Stimulated activated CD8-positive, alpha-beta memory T cell treated with anti-CD3 and anti-CD28 coated beads, Interleukin-12 subunit alpha, Interleukin-12 subunit beta, amount 100 ng/mL, for 24 hours (primary cell): ENCODE measurements around the gene PIK3R4.
A peak's percentile ranks its signal among the peaks of the same experiment; 100 is the strongest.

Experiments
- DNase-seq: peaks from one replicate; pipeline ENCODE4 v3.0.0-alpha.2; 2020; ENCODE audit errors: extremely low read depth

PIK3R4 gene

DNA sequence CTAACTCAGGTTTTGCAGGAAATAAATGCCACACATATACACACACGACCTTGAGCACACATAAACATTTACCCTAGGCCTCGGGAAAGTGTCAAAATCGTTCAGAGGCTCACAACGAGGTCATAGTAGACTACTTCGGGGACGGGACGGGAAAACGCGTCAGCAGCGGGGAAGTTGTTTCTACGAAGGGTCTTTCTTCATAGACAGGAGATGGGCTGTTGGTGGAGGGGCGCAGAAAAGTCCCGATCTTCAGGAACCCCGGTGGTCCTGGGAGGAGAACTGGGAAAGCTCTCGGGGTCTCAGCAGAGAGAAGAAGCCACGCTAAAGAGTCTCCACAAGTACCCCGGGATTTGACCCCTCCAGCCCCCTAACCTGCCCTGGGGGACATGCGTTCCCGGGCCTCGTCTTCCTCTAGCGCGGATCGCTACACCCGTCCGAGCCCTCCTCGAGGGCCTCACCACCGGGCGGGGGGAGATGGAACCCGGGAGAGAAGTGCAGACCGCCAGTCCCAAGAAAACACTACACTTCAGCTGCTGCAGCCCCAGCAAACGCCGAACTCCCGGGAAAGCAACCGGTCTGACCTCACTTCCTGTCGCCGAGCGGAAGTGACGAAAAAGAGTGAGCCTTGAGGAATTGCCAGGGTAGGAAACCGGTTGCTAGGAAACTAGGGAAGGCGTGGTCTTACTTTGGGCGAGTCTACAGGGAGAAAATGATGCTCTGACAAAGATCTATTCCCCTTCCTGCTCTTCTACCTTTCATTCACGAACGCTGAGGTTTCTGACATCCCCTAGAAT is at the start of gene PIK3R4:
TSS of gene PIK3R4 (minus strand) at position 584 of the 794 bp plus-strand sequence. CDS start 1,611 bp downstream, outside the sequence.
- DNase-seq = peak; percentile 93

DNA sequence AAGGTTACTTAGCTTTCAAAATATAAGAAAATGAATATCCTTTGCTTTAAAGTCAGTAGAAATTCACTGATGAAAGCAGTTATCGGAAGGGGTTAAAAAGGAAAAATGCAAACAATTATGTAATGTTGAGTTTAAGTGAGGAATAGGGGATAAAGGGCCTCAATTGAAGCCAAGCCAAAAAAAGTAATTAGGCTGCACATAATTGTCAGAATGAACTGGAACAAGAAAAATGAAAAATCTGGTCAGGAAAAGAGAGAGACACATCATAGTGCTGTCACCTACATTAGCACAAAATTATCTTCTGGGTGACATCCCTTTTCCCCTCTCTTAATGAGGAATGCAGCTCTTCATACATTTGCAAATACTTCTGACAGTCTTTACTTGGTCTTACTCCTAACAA is 48.8 kb upstream of the PIK3R4 start:
- no peak for DNase-seq

DNA sequence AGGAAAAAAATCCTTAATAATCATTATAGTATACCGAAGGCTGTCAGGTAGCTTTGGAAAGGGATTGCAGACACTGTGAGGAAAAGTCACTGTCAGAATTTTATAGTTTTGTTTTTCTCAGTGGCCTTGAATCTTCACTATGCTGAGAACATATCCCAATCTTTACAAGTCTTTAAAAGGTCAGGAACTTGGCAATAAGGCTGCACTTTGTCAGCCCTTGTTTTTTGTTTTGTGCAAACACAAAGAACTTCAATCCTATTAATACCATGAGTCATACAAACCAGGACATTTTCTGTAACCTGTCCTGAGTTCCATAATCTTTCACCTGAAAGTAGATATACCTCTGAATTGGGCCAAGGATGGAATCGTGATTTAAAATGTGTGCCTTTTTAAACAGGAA is 45.6 kb upstream of the PIK3R4 start:
- DNase-seq = no peak

DNA sequence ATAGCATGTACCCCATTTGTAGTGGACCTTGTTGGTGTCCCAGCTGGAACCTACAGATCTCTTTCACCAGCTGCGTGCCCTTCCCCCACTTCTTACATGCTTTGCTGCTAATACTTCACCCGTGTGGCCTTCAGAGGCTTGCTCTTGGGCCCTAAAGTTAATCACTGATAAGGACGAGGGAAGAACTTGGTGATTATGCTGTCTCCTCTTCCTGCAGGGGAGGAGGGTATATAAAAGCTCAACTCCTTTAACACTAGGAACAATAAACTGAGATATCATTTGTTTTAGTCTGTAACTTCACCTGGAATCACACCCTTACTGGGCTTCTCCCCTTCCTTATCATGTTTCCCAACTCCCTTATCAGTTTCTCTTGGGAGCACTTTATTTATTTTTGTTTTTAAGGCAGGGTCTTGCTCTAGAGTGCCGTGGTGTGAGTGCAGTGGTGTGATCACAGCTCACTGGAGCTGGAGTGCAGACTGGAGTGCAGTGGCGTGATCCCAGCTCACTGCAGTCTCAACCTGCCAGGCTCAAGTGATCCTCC is 43.2 kb upstream of the PIK3R4 start:
- DNase-seq = no peak

DNA sequence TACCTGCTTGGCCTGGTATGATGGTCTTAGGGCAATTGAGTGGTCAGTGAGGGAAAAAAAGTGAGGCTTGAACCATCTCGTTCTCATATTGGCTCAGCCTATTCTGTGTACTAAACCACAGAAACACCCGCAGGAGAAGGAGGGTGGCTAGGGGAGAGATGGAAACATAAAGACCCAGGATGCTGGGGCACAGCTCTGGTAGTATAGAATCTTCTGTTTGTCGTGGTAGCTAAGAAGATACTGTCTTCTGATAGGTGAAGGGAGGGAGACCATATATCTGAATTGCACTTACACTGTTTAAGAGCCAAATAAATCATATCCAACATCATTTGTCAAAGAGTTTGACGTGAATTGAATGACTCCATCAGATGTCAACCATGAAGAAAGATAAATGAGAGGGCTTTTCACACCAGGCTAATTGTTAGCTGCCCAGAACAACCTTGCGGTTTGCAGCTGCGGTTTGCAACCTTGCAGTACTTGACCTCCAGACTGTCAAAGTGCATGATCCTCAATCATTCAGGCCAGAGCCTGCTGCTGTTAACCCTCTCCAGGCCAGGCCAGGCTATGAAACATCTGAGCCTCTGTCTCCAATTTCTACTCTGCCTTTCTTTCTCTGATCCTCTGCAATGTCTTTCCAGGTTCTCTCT is 40.9 kb upstream of the PIK3R4 start:
- no peak for DNase-seq

DNA sequence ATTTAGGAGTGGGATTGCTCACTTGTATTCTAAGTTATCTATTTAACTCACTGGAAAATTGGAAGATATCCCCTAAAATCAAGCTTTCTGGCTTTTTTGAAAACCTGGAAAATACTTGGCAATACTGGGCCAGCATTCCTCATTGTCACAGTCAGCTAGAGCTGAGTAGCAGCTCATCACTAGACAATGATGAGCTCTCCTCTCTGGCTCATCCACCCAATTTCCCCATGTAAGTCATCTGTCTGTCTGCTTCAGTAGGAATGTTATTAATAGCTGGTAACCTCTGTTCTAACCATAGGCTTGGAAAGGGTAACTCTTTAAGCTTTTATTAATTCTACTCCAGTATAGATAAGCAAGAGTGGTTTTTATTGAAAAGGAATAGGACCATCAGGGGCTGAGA is 39.7 kb upstream of the PIK3R4 start:
- DNase-seq = no peak

DNA sequence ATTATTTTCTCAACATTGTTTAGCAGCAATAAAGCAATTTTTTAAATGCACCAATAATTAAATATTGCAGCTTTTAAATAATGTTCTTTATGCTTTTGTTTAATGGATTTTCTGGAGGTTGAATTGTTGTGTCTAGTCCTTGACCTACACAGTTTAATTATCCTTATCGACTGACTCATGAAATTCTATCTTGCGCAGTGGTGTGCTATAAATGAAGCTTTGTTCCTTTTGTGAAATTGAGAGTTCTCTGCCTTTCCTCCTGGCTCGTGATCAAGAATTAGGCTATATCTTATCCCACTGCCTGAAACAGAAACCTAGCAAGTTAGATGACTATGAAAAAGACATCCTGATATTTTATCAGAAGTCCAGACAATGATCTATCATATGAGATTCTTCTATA is 37.0 kb upstream of the PIK3R4 start:
- DNase-seq = no peak

DNA sequence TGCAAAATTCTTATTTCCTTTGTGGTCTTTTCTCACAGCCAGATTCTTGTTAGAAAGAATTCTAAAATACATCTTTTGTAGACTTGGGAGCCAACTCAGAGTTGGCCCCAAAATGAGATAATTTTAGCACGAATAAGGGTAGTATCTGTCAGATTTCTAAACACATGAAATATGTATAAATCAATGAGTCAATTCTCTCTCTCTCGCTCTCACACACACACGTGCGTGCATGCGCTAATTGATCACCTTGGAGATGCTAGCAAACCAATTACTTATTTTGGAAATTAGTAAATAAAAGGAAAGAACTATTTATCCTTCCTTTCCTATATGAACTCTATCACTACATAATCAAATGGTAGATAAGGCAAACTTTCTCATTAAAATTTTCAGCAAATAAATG is 32.9 kb upstream of the PIK3R4 start:
- DNase-seq = no peak

DNA sequence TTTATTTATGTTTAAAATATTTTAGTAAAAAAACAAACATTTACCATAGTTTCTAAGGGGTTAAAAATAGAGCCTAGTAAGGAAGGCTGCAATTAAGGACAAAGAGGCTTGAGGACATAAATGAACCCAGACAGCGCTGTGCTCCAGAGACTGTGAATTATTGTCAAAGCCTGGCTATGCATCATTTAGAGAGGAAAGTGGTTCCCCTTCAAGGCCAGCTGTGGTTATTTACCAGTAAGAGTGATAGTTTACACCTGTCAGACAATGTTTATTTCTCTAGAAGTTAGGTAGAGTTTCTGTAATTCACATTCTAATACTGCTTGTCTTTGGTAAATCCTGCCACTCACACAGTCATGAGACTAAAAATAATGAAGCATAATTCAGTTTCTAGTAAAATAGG is 32.4 kb upstream of the PIK3R4 start:
- no peak for DNase-seq

DNA sequence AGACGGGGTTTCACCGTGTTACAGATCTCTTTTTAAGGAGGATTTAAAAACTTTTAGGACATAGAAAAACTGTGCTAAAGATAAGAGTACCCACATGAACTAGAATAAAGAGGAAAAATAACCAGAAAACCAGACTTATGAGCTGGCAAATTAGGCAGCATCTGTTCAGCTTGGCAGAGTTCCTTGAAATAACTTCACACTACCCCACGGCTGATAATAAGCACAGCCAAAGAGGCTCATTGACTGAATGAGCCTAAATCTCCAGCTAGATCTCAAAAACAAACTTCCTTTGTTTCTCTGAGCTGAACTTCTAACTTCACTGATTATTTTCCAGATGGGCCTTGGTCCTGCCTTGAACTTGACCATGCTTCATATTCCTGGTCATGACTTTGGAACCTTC is 26.7 kb upstream of the PIK3R4 start:
- DNase-seq = no peak

DNA sequence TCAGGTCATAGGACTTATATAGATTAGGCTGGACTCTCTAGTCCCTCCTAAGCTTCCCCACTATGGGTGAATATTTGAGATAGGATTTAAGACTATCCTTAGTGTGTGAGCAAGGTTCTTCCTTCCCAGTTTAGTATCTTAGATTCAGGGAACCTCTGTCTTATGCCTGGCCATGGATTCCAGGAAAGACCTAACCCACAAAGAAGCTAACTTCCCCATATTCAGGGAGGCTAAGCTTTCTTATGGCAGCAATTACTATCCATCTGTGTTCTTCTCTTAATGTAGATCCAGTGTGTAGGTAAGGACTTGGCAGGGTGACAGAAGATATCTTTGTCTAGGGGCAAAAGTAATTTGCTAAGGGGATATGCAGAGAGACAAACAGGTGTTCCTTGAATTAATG is 25.5 kb upstream of the PIK3R4 start:
- no peak for DNase-seq

DNA sequence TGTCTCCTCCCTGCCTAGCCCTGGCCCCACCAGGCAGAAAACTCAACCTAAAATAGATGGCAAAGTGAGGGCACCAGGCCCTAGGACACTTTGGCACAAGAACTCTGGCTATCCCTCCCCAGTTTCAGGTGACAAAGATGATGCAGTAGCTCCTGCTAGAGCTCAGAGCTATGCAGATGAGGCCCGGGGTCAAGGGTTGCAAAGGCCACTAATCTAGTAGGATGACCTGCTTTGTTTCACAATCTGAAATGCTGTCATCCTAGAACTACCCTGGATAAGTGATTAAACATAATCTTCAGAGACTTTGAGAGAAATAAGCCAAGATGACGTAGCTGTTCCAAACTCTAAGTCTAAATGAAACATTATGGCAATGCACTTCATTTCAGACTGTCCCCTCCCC is 24.0 kb upstream of the PIK3R4 start:
- no peak for DNase-seq

DNA sequence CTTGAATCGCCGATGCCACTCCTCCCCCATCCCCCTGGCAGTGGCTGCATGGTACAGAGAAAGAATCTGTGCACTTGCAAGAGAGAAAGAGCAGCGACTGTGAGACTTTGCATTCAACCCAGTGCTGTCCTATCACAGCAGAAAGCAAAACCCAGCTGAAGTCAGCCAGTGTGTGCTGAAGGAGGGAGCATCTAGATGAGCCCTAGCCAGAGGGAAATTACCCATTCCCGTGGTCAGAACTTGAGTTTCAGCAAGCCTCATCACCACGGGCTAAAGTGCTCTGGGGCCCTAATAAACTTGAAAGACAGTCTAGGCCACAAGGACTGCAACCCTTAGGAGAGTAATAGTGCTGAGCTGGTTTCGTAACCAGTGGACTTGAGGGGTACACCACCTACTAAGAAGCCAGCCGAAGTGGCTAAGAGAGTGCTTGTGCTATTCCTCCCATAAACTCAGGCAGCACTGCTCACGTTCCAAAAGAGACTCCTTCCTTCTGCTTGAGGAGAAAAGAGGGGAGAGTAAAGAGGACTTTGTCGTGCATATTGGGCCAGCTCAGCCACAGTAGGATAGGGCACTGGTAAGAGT is 15.2 kb upstream of the PIK3R4 start:
- DNase-seq = no peak

DNA sequence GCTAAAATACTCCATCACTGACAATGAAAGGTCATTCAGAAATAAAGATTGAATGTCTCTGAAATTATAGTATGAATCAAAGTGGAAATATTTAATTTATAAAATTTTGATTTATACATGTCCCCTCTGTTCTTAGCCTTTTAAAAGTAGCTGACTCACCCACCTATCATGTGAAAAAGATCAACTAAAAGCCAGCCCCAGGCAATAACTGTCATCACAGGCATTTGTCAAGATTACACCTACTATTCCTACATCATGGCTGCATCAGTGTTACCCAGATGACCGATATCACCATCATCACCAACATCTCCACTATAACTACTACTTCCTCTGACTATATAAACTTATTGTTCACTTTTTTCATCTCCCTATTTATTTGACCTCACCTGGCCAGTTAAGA is 14.3 kb upstream of the PIK3R4 start:
- DNase-seq = no peak

DNA sequence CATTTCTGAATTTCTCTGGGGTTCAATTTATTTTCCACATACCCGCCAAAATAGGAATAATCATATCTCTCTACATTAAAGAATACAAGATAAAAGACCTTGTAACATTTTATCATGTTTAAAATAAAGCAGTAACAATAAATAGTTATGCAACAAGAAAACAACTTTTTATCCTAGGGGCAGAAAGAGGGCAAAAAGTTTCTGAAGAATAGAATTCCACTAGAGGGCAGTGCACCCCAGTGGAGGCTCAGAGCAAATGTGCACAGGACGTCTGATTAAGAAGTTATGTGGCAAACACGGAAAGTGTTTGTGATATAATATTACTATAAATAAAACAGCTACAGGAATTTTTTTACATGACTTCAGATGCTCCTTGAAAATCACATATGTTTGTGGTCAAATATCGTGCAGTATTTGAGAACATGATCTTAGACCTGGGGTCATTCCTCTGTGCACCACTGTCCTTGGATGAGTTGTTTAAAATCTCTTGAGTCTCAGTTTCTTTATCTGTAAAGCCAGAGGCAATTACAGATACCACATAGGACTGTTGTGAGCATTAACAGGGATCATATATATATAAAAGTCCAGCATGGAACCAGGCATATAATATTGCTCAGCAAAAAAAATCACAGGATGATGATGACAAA is 13.2 kb upstream of the PIK3R4 start:
- no peak for DNase-seq

DNA sequence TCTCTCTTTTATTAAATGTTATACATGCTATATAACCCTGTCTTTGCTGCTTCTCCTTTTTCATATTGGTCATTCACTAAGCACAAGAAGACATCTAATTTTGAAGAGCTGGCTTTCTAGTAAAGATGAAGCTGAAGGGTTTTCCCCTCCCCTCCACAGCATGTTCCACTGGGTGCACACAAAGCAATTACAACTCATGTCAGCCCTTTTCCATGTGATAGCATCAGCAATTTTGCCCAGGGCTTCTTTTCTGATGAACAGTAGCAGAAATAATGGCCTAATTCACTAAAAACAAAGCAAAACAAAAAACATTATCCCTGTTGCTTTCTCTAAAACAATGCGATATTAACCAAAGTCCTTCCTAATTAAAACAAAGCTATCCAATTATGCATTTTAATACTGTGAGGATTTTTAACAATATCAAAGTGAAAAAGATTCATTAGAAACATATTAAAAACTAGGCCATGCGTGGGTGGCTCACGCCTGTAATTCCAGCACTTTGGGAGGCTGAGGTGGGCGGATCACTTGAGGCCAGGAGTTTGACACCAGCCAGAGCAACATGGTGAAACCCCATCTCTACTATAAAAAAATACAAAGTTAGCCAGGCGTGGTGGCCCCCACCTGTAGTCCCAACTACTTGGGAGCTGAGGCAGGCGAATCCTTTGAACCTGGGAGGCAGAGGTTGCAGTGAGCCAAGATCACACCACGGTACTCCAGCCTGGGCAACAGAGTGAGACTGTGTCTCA is 12.2 kb upstream of the PIK3R4 start:
- no peak for DNase-seq

DNA sequence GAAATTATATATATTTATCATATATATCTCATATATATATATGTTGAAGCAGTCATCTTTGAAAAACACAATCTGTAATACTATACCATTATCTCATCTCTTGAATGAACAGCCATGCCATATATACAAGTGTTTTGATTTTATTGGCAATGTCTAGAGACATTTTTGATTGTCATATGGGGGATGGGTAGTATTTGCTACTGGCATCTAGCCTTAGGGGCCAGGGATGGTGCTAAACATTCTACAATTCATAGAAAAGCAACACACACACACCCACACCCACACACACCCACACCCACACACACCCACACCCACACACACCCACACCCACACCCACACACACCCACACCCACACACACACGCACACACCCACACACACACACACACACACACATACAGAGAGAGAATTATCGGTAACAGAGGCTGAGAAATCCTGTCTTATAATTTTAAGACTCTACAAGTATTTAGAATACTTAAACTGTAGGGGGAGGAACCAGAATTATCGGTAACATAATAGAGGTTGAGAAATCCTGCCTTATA is 11.1 kb upstream of the PIK3R4 start:
- DNase-seq = no peak

DNA sequence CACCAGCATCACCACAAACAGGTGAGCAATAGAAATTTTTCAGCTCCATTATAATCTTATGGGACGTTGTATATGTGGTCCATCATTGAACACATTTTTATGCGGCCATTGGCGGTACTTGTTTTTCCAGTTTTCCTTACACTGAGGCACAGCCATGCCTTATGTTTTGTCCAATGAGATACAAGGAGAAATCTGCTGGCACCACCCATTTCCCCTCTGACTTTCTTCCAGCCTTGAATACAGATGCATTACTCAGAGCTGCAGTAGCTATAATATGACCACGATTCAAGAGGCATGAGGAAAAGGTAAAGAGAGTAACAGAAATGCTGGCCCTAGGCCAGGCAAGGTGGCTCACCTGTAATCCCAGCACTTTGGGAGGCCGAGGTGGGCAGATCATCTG is 9.0 kb upstream of the PIK3R4 start:
- DNase-seq = no peak

DNA sequence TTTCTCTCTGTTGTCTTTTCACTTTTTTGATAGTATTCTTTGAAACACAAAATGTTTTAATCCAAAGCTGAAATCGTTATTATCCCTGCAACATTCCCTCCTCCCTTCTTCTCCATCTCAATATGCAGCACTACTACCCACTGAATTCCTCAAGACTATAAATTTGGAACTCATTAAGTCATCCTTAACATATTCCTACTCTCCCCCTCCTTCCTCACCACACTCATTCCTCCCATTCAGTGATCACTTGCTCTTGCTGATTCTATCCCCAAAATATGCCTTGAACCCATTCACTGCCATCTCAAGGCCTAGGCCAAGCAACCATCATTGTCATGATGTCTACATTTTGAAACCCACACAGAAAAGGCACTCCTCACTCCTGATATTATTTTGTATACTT is 2.4 kb upstream of the PIK3R4 start:
- no peak for DNase-seq

DNA sequence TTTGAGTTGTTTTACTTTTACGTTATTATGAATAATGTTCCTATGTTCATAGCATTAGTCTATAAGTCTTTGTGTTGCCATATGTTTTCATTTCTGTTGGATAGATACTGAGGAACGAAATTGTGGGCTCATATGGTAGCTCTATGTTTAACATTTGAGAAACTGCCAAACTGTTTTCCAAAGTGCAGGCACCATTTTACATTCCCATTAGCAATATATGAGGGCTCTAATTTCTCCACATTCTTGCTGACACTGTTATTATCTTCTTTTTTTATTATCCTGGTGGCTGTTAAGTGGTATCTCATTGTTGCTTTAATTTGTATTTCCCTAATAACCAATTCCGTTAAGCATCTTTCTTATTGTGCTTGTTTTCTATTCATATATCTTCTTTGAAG is 1.8 kb upstream of the PIK3R4 start:
- no peak for DNase-seq

DNA sequence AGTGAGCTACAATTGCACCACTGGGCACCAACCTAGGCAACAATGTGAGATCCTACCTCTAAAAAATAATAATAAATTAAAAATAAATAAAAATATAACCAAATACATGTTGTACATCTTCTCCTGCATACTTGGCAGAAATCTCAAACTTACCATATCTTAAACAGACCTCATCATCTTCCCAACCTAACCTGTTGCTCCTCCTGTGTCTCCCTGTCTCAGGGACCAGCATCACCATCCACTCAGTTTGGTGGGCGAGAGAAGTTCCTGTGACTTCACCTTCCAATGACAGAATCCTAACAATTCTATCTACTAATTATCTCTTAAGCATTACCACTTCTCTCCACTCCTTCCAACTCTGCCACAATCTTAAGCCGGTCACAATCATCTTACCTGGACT is 3.3 kb downstream of the PIK3R4 start:
- DNase-seq = no peak
